Mesenchymal stem cell (in vitro differentiated cells and primary cell): ENCODE measurements around the gene CHCHD3.

Experiments used
- DNase-seq: peaks from one replicate; pipeline ENCODE4 v3.0.0-alpha.2; 2013
- H2AFZ ChIP-seq: one replicate; pipeline ENCODE4 v1.6.1; 2013; ENCODE audit warnings: low read depth, mild to moderate bottlenecking, control low read depth, inconsistent platforms, low read length, moderate library complexity
- H2AK5ac ChIP-seq: 2 replicates; pipeline ENCODE4 v1.6.1; 2013; ENCODE audit warnings: low read length, moderate library complexity, mild to moderate bottlenecking, inconsistent platforms; ENCODE audit not compliant: severe bottlenecking
- H2BK120ac ChIP-seq: one replicate; pipeline ENCODE4 v1.6.1; 2013; ENCODE audit warnings: low read depth, mild to moderate bottlenecking, inconsistent platforms, low read length, moderate library complexity
- H2BK12ac ChIP-seq, 2 experiments: one replicate each; pipeline ENCODE4 v1.6.1; 2013; ENCODE audit warnings: inconsistent platforms in 2 of 2, low read length in 2 of 2, mild to moderate bottlenecking in 2 of 2, moderate library complexity in 2 of 2, control low read depth in 1 of 2
- H2BK15ac ChIP-seq: one replicate; pipeline ENCODE4 v1.6.1; 2013; ENCODE audit warnings: mild to moderate bottlenecking, low read depth, inconsistent platforms; ENCODE audit not compliant: poor library complexity, severe bottlenecking
- H2BK5ac ChIP-seq: 2 replicates; pipeline ENCODE4 v1.6.1; 2013; ENCODE audit warnings: low read depth, mild to moderate bottlenecking, low read length, control low read depth, inconsistent platforms; ENCODE audit not compliant: poor library complexity, severe bottlenecking
- H3K14ac ChIP-seq, 2 experiments: one replicate each; pipeline ENCODE4 v1.6.1; 2013; ENCODE audit warnings: inconsistent platforms in 2 of 2, low read length in 2 of 2, control low read depth in 1 of 2, mild to moderate bottlenecking in 1 of 2, moderate library complexity in 1 of 2
- H3K18ac ChIP-seq, 2 experiments: one replicate each; pipeline ENCODE4 v1.6.1; 2013; ENCODE audit warnings: inconsistent platforms in 2 of 2, low read length in 2 of 2, control low read depth in 1 of 2, low read depth in 1 of 2, mild to moderate bottlenecking in 1 of 2
- H3K23ac ChIP-seq, 2 experiments: one replicate each; pipeline ENCODE4 v1.6.1; 2013; ENCODE audit warnings: inconsistent platforms in 2 of 2, low read length in 2 of 2, mild to moderate bottlenecking in 2 of 2, moderate library complexity in 2 of 2, control low read depth in 1 of 2
- H3K27ac ChIP-seq: 2 replicates; pipeline ENCODE4 v1.5.1; 2013; ENCODE audit warnings: mild to moderate bottlenecking, moderate library complexity, low read length, control low read depth, inconsistent platforms; ENCODE audit not compliant: poor library complexity, severe bottlenecking
- H3K27me3 ChIP-seq, 2 experiments: 2 replicates each; pipeline versions ENCODE4 v1.6.1 to v1.7.0; 2013; ENCODE audit warnings: low read length in 2 of 2, mild to moderate bottlenecking in 2 of 2, moderate library complexity in 2 of 2, control low read depth in 1 of 2, inconsistent platforms in 1 of 2; ENCODE audit not compliant: control insufficient read depth in 1 of 2, insufficient read depth in 1 of 2
- H3K36me3 ChIP-seq, 2 experiments: 2 replicates each; pipeline versions ENCODE4 v1.6.1 to v1.7.0; 2013; ENCODE audit warnings: low read length in 2 of 2, control low read depth in 1 of 2, inconsistent platforms in 1 of 2, low read depth in 1 of 2, mild to moderate bottlenecking in 1 of 2; ENCODE audit not compliant: insufficient read depth in 2 of 2, control insufficient read depth in 1 of 2
- H3K4ac ChIP-seq, 2 experiments: one replicate each; pipeline ENCODE4 v1.6.1; 2013; ENCODE audit warnings: inconsistent platforms in 2 of 2, low read length in 2 of 2, mild to moderate bottlenecking in 2 of 2, moderate library complexity in 2 of 2, control low read depth in 1 of 2, low read depth in 1 of 2
- H3K4me1 ChIP-seq: 2 replicates; pipeline ENCODE4 v1.6.1; 2013; ENCODE audit warnings: low read depth, low read length, control low read depth; ENCODE audit not compliant: control insufficient read depth, insufficient read depth
- H3K4me2 ChIP-seq: 2 replicates; pipeline ENCODE4 v1.6.1; 2013; ENCODE audit warnings: low read length, mild to moderate bottlenecking, inconsistent platforms; ENCODE audit not compliant: poor library complexity, severe bottlenecking
- H3K4me3 ChIP-seq, 2 experiments: 2 replicates each; pipeline versions ENCODE4 v1.5.1 to v1.7.0; 2013; ENCODE audit warnings: low read length in 2 of 2, mild to moderate bottlenecking in 2 of 2, control low read depth in 1 of 2, low read depth in 1 of 2; ENCODE audit not compliant: insufficient read depth in 1 of 2
- H3K79me1 ChIP-seq: replicated peaks from 2 replicates; pipeline ENCODE4 v1.6.1; 2013; ENCODE audit warnings: mild to moderate bottlenecking, control low read depth, low read length, inconsistent platforms; ENCODE audit not compliant: poor library complexity, severe bottlenecking
- H3K9ac ChIP-seq: 2 replicates; pipeline ENCODE4 v1.7.0; 2013; ENCODE audit warnings: mild to moderate bottlenecking, low read length, moderate library complexity
- H3K9me3 ChIP-seq: 2 replicates; pipeline ENCODE4 v1.7.0; 2013; ENCODE audit warnings: mild to moderate bottlenecking, low read length; ENCODE audit not compliant: control insufficient read depth
- H4K8ac ChIP-seq: one replicate; pipeline ENCODE4 v1.6.1; 2013; ENCODE audit warnings: inconsistent platforms, mild to moderate bottlenecking, low read length, moderate library complexity
- H4K91ac ChIP-seq: one replicate; pipeline ENCODE4 v1.6.1; 2013; ENCODE audit warnings: mild to moderate bottlenecking, low read length, inconsistent platforms
- WGBS: methylation state at CpG from one replicate; pipeline ENCODE4 v1.1.7; 2013; ENCODE audit warnings: mixed read lengths; 5-methylcytosine and 5-hydroxymethylcytosine counted together

The CHCHD3 gene

DNA sequence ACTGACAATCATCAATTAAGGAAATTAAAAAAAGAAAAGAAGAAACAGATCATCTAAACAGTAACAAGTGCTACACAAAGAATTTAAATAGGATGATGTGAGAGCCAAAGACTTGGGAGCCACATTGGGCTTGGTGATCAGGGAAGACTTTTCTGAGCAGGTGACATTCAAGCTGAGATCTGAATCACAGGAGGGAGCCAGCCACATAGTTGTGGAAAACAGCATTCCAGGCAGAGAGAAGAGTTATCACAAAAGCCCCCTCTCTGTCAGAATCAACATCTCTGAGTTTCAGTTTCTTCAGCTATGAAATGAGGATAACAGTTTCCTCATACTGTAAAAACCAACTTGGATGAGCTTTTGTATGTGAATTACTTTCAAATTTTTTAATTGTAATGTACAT is 336.4 kb downstream of the CHCHD3 start:
- Histone ChIP-seq H3K4me3 (no peak overlapping the region), H3K27me3 (peaks cover 10 to 12% of the 10 kb centered on the region in 2 experiments), H3K36me3 (no peaks in the 10 kb centered on the region), H4K8ac (no peak overlapping the region), H3K14ac (no peak overlapping the region), H3K9ac (no peak overlapping the region), H4K91ac (no peak overlapping the region), H2BK120ac (no peak overlapping the region), H3K27ac (no peak overlapping the region), H3K23ac (no peak overlapping the region), H3K79me1 (no peaks in the 10 kb centered on the region), H2BK5ac (no peak overlapping the region), H3K4me2 (no peak overlapping the region), H3K4ac (no peak overlapping the region), H2BK12ac (no peak overlapping the region), H3K18ac (no peak overlapping the region), H2BK15ac (no peak overlapping the region), H3K9me3 (peaks cover 45% of the 10 kb centered on the region), H2AFZ (no peak overlapping the region), H2AK5ac (no peak overlapping the region), H3K4me1 (no peaks in the 10 kb centered on the region)
- no peak for DNase-seq

DNA sequence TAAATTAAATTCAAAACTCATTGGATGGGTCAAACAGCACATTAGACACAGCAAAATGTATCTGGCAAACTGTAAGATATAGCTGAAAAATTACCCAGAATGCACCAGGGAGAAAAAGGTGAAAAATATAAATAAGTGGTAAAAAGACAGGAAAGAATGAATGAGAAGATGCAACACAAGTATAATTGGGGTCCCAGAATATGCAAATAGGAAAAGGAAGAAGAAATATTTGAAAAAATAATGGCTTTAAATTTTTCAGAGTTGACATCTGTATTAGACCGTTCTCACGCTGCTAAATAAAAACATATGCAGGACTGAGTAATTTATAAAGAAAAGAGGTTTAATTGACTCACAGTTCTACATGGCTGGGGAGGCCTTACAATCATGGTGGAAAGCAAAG is 337.9 kb downstream of the CHCHD3 start:
- 96% methylated on average over 2 of the region's 2 CpGs for WGBS
- Histone ChIP-seq H3K9ac (no peak overlapping the region), H2AFZ (no peak overlapping the region), H3K4me2 (no peak overlapping the region), H3K4ac (no peak overlapping the region), H2BK12ac (no peak overlapping the region), H3K9me3 (peaks cover 45% of the 10 kb centered on the region), H3K27me3 (peaks cover 2 to 6% of the 10 kb centered on the region in 2 experiments), H3K27ac (no peak overlapping the region), H2AK5ac (no peak overlapping the region), H4K91ac (no peak overlapping the region), H3K36me3 (no peaks in the 10 kb centered on the region), H3K4me1 (no peaks in the 10 kb centered on the region), H3K23ac (no peak overlapping the region), H2BK5ac (no peak overlapping the region), H3K79me1 (no peaks in the 10 kb centered on the region), H2BK15ac (no peak overlapping the region), H4K8ac (no peak overlapping the region), H2BK120ac (no peak overlapping the region), H3K14ac (no peak overlapping the region), H3K4me3 (no peak overlapping the region), H3K18ac (no peak overlapping the region)
- no peak for DNase-seq

DNA sequence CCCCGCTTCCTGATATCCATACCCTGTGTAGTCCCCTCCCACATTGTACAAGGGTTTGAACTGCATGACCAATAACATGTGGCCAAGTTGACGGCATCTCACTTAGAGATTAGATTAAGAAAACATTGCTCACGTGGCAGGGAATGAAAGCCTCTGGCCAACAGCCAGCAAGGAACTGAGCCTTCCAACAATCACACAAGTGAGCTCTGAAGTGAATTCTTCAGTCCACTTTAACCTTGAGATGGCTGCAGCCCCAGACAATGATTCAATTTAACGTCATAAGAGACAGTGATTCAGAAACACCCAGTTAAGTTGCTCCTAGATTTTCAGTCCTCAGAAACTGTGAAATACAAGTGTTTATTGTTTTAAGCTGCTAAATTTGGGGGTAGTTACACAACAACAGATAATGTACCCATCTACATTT is 339.7 kb downstream of the CHCHD3 start:
- DNase-seq: no peak

DNA sequence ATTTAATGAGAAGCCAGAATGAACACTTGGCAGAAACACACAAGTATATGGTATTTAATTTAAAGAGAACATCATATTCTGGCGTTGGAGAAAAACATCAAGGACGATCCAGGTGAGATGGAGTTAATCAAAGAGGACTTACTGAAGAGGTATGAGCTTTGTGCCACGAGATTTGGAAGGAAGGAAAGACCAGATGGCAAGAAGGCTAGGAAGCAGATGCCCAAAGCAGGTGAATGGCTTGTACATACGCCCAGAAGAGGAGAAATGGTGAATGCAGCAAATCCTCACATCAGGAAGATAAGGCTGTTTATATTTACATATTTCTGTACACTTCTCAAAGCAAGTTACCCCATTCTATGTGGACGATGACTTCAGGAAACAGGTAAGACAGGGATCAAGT is 341.7 kb downstream of the CHCHD3 start:
- Histone ChIP-seq H3K9ac (no peak overlapping the region), H2AFZ (no peak overlapping the region), H4K8ac (no peak overlapping the region), H2BK5ac (no peak overlapping the region), H2AK5ac (no peak overlapping the region), H4K91ac (no peak overlapping the region), H3K18ac (no peak overlapping the region), H3K79me1 (no peaks in the 10 kb centered on the region), H3K27ac (no peak overlapping the region), H3K27me3 (peaks cover 0 to 9% of the 10 kb centered on the region in 2 experiments), H3K4ac (no peak overlapping the region), H3K4me3 (peak overlapping the region in 1 of 2 experiments; percentile 29), H3K4me2 (no peak overlapping the region), H2BK120ac (no peak overlapping the region), H3K14ac (no peak overlapping the region), H3K4me1 (no peaks in the 10 kb centered on the region), H2BK12ac (no peak overlapping the region), H3K36me3 (no peaks in the 10 kb centered on the region), H3K9me3 (peaks cover 20% of the 10 kb centered on the region), H3K23ac (no peak overlapping the region), H2BK15ac (no peak overlapping the region)
- DNase-seq: no peak
- WGBS: 62% methylated on average over 5 of the region's 5 CpGs

More for the DNA sequence above, 339.7 kb downstream of the CHCHD3 start:
- H2BK12ac ChIP-seq: no peak overlapping the region
- no peak overlapping the region for H3K18ac ChIP-seq
- no peak overlapping the region for H3K23ac ChIP-seq
- no peak overlapping the region for H3K4ac ChIP-seq
- H3K79me1 ChIP-seq: no peaks in the 10 kb centered on the region
- H3K4me2 ChIP-seq: no peak overlapping the region
- no peak overlapping the region for H2BK5ac ChIP-seq
- no peak overlapping the region for H2AK5ac ChIP-seq
- peaks cover 41% of the 10 kb centered on the region for H3K9me3 ChIP-seq
- no peaks in the 10 kb centered on the region for H3K36me3 ChIP-seq
- H3K14ac ChIP-seq: no peak overlapping the region
- no peak overlapping the region for H2AFZ ChIP-seq
- WGBS: 71% methylated on average over 3 of the region's 4 CpGs
- H3K27ac ChIP-seq: no peak overlapping the region
- H3K4me1 ChIP-seq: no peaks in the 10 kb centered on the region
- no peak overlapping the region for H4K8ac ChIP-seq
- H4K91ac ChIP-seq: no peak overlapping the region
- no peak overlapping the region for H2BK15ac ChIP-seq
- no peak overlapping the region for H2BK120ac ChIP-seq
- peak overlapping the region; percentile 1 for H3K9ac ChIP-seq
- no peak overlapping the region for H3K4me3 ChIP-seq
- H3K27me3 ChIP-seq: peaks cover 0 to 9% of the 10 kb centered on the region in 2 experiments
